GM21381 (cell line): Measurements from ENCODE around the gene PTPRK.

Source experiments
- ATAC-seq: cut with Tn5 transposase; IDR thresholded peaks from one replicate; pipeline ENCODE4 v1.9.1; 2021; ENCODE audit warnings: mild to moderate bottlenecking, moderate library complexity; ENCODE audit not compliant: unreplicated experiment

PTPRK gene

DNA sequence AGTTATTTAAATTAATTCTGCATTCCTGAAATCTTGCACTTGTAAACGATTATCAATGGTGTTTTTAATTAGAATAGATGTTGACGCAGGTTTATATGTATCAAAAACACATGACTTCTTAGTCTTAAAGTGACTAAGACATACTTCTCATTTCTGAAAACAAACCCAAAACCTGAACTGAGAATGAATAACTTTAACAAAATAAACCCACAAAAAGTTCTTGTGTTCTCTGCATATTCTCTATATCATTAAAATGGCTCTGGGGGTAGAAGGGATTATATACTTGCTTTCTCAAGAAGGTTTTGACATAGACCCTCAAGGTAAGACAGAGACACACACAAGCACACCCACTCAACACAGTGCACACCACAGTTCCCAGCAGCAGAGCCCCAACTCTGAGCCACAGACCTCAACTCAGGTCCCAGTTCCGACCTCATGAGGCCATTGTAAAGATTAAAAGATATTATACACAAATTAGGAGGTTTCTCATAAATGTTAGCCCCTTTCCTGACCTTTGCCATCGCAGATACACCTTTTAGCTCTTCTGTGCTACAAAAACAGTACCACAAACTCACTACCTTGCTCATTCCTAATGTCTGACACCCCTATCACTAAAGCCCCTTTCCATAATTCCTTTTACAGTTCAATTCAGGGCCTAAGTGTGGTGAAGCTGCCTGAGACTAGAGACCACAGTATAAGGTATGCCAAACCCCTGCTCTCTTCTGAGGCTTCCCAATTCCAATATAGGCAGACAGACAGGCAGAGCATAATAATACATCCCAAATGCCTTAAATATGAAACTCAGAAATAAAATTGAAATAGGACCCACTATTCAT is 267.8 kb downstream of the PTPRK start:
- ATAC-seq: peak; percentile 84

DNA sequence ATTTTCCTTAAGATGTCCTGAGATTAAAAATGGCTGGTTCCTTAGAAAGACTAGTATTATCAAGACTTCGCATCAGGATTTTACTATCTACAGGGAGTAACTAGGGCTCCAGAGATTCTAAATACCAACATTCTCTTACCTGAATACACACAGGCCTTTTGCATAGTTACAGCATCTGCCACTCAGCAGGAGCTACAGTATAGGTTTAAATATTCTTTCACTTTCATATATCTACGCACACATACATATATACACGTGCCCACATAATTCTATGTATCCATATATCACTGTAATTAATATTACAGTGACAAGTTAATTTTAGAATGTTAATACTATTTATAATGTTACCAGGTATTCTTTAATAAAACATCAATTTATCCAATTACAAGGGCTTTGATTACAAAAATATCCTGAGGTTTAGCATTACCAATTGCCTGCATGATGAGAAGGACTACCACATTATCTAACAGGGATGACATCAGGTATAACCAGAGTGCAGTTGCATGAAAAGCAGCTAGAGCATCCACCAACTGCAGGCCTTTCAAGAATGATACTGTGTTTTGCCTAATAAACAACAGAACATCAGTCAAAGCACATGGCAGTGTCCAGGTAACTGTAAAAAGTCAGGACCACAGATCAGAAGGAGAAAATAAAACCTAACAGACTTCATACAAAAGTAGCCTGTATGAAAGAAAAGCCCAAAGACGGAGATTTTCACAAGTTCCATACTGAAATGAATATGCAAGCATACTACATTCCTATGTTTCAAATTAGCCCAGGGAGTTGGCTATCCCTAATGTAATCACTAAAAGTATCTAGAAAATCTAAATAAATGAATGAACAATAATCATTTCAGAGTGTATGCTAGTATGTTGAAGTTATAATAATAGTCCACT is 268.7 kb downstream of the PTPRK start:
- no peak for ATAC-seq

DNA sequence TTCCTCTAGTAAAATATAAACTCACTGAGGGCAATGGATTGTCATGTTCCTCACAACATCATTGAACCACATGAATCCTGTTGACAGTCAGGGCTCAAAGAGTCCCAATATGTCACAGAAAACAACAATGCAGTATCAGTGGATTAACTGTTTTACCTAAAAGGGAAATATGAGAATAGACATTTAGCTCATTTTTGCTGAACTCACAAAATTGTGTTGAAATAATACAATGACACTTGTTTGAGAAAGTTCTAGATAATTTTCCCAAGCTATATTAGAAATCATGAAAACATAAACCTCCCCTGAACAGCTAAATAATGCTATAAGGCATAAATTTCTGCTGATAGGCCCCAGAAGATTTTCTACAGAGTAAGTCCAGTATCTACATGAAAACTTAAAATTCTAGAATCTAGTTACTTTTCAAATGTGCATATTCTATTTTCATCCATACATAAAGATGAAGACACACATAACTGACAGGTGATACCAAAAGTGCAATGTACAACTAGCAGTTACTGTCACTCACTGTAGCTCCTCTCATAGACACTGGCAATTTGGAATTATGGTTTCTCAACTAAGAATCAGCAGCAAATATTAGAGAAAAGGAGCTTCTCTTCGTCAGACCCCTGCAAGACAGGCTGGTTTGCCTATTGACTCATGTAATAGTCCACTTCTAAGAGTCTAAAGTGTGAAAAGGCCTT is 269.9 kb downstream of the PTPRK start:
- no peak for ATAC-seq

DNA sequence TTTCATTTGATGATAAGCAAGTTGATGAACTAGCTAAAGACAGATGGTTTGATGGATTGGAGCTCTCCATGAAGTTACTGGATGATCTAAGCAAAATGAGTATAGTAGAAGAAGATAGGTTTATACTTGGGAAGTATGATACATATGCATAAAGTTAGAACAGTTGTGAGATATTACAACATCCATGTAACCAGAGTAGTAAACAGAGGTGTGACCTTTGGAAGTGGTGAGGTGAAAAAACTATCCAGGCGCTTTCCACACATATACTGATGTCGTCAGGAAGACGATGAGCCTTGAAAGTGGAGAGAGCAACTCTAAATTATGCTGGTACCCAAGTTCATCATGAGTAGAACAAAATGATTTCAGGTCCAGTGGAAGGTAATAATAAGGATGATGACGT is 271.0 kb downstream of the PTPRK start:
- ATAC-seq: no peak

DNA sequence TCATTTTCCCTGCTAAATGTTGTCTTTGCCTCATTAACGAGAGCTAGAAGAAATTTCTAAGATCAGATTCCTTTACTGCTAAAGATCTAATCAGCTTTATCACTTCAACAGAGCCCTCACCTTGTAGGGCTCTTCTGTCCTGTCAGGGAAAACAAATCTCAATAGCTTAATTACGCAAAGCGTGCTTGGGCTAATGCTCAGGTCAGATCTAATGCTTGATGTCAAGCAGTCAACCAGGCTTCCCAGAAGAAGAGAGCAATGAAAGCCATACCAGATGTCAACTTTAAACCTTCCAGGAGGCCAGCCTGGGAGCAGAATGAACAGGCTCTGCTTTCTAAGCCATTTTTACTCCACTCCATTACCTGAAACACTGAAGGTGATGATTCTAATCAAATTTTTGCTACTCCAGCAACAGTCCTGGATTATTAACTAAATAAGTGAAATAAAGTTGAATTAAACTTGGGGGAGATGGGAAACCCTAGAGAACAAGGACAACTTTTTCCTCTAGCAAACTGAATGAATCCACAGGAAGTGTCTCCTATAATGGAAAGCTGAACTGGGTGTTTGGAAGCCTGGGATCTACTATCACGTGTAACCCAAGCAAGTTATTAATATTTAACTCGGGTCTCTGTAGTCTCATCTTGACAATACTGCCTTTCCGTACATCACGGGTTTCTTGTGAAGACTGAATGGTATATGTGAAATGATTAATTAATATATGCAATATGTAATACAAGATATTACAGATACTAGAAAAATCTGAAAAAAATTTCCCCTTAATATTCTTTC is 273.7 kb downstream of the PTPRK start:
- ATAC-seq: no peak

DNA sequence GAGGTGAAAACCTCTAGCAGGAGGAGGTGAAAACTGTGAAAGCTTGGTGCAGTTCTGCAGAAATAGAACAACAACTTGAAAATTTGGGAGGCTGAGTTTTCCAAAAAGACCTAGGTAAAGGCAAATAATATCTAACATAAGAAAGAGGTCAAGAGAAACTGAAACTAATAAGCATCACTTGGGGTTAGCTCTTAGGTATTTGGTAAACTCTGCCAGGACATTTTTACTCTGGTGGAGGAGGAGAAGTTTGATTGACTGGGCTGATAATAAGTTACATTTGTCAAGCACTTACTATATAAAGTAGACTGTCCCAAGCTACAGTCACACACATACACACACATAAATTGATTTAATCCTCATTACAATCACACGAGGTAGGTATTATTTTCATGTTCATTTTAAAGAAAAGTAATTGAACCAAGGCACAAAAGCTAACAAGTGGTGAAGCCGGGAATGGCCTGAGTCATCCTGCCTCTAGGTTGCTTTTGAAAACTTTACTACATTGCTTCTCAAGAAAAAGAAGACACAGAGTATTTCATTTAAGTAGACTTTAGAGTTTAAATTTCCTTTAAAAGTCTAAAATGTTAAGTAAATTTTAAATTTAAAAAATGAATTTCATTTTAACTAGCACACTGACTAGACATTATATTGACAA is 275.5 kb downstream of the PTPRK start:
- ATAC-seq: no peak

DNA sequence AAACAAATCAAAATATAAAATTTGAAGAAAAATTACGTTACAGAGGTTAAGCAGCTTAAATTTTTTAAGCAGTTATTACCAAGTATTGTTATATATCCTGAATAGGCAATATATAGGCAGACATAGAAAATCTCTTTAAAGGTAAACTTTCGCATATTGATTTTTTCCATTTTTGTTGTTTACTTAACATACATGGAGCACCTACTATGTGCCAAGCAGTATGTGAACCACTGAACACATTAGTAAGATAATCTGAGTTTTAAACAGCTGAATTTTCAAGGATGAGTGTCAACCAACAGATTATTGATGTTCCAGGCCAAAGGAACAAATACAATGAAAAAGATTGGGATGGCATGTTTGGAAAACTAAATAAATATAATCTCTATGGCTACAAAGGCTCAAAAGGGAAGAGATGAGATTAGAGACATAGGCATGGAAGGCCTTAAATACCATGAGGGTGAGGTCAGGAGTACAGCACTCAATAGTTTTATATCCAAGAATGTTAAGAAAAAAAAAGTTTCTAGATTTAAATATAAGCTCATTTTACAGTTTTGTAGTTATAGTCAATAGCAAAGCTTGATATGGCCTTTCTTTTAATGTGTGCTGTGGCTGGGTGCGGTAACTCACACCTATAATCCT is 277.5 kb downstream of the PTPRK start:
- ATAC-seq: no peak

DNA sequence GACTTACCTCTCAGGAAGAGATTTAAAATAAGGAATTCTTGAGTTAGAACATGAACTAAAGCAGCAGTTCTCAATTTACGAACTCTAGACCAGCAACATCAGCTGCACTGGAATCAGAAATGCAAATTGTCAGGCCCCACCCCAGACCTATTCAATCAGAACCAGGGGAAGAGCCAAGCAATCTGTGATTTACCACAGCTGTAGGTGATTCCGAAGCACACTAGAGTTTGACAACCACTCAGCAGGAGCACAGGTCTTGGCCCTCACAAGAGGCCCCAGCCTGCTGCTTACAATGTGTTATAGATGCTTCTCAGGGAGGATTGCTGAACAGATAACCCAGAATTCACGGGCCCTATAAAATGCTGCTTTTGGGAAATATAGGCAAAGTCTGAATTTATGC is 279.2 kb downstream of the PTPRK start:
- peak; percentile 62 for ATAC-seq

DNA sequence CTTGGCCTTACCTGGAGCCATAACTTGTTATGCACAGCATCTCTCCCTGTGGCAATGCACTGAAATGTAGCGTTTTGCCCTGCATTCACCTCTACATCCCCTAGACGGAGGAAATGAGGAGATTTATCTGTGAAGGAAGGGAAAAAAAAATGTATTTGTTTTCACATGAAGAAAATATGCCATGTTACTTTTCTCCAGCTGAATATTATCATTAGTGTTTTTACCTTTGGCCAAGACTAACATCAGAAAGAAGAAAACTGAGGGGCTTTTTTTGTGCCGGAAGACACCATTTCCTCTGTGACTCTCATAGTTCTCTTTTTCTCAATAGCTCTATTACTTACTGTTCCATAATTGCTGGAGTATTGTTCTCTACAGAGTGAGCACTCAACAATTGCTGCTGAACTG is 280.4 kb downstream of the PTPRK start:
- peak; percentile 61 for ATAC-seq

DNA sequence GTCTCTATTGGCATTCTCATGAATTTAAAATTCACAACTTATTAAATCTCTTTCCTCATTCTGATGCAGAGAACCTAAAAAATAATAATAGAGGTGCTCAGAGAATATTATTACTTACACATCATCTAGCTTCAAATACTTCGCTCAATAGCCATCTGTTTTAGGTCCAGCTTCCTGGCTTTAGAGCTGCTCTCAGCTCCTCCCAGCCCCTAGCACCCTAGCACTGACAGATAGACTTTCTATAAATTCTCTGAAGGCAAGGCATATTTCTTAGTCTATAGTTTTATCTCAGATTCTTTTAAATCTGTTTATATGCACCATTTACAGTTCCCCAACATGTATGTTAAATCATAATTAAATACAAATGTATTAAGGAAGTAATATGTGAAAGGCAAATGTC is 281.3 kb downstream of the PTPRK start:
- ATAC-seq: no peak

DNA sequence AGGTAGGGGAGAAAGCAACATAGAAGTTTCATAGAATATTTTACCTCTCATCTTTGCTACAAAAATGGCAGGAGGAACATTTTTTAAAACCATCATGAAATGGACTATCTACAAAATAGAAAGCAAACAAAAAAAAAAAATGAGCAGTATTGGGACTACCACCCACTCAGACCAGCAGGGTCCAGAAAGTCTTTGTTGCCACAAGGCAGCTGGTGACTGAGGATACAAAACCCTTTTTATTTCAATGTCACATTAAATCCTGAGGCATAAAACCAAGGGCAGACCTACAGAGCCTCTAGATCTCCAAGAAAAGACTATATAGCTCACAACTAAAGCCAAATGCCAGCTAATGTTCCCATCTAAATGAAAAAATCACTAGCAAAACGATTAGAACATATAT is 282.2 kb downstream of the PTPRK start:
- ATAC-seq: no peak

DNA sequence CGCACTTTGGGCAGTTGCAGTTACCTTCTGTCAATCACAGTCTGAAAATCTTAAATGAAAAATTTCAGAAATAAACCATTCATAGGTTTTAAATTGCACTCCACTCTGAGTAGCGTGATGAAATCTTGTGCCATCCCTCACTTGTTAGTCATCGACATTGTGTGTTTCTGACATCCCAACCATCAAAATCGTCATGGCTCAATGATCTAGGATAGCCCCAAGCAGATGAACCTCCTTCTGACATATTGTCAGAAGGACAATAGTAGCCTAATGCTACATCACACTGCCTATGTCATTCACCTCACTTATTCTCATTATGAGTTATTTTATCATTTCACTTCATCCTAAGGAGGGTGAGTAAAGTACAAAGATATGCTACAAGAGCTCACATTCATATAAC is 284.8 kb downstream of the PTPRK start:
- no peak for ATAC-seq

DNA sequence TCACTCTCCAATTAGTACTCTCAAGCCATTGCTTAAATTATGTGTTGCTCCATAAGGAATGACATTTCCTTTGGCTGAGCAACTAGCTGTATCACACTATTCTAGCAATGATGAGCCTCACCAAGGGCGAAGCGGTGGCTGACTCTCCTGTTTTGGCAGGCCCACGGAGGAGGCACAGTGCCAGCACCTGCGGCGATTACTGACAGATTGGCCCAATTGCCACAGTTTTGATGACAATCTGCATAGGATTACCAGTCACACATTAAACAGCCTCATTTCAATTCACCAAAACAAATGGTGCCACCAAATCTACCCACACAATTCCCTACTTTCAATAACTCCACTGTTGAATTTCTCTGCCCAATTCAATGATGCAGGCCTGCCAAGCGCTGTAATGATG is 286.9 kb downstream of the PTPRK start:
- ATAC-seq: no peak

DNA sequence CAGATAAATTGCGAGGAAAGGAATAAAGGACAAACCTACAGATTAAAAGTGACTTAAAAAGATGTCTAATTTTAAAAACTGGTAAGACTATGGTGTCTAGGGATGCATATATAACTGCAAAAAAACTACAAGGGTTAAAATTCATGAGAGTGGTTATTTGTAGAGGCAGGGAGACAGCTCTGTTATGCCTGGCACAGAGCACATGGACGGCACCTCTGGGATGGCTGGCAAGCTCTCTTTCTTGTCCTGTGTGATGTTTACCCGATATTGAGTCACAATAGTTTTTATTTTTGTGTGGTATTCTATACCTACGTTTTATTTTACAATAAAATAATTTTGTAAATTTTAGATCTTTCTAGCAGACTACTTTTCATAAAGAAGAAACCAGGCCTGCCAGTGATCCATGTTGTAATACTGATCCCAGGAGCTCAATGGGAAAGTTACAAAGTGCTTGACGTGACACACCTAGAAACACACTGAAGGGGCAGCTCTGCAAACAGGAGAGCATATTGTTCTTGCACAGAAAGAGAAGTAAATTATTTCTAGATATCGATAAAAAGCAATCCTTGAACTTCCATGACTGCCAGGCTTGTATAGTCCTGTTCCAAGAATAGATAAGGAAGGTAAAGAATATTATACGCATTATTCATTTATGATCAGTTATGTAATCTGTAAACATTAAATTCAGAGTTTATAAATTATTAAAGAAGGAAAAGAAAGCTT is 290.0 kb downstream of the PTPRK start:
- no peak for ATAC-seq

DNA sequence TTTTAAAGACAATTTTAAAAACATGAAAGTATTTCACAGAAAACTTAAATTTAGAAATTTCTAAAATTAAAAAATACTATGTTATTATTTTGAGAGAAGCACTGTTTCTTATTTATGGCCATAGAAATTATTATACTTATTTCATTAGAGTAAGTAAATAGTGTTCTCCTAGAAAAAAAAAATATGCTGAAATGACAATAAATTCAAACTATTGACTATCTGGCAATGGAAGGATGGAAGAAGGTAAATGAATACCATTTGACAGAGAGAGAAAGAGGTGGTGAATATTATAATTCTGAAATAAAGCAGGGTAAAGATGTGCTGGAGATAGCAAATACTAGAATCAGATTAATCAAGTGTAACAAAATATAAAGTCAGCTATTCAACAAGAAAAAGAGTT is 294.8 kb downstream of the PTPRK start:
- ATAC-seq: no peak

DNA sequence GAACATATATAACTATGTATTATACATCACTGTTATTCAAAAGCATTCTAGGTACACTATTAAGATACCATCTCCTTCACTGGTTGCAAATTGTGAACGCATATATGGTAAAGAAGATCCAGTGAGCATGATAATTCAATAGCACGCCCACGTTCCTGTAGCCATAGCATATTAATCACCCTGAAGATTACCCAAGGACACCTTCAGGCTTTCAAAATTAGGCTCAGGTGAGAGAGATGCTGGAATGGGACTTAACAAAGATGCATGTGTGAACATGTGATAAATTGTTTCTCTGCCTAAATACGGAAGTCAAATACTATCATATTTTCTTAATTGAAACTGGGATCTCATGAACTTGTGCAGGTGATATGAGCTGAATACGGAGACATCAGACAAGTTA is 303.5 kb downstream of the PTPRK start:
- no peak for ATAC-seq

DNA sequence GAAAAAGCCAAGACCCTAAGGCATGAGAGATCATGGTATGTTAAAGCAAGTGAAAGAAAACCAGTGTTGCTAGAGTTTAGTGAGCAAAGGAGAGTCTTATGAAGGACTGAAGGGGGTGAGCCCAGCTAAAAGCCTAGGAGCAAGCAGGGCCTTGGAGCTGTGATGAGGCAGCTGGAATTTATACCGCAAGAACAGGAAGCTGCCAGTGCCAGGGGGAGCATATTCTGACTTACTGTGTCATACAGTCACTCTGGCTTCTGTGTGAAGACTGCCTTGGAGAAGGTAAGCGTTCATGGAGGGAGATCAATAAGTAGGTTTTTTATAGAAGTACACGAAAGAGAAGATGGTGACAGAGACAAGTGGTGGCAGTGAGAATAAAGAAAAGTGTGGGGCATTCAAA is 310.6 kb downstream of the PTPRK start:
- ATAC-seq: no peak

DNA sequence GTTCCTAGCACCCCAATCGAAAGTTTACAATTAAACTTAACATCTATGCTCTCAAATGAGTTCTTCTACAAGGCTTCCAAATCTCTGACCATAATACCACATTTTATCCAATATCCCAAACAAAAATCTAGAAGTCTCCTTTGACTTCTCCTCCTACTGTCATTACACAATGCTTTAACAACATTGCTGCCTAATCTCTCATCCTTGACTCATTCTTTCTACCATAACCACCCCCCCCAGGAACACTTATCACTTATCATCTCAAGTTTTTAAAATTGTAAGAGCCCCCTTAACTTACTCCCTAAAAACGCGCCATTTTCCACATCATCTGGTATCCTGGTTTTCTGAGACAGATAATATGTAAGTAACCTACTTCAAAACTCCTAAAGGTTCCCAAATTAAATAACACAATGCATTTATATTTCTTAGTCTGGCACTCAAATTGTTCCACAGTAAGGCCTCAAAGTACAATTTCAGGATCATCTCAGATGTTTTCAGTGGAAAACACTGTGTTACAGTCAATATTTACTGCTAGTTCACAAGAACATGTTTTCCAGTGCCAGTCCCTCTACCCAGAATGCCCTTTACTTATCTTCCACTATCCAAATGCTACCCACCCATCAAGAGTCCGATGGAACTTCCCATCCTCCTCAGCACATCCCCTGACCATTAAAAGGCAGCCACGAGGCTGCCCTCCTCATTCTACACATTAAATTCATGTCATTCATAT is 311.4 kb downstream of the PTPRK start:
- no peak for ATAC-seq
